B cell (primary cell): ENCODE measurements around the gene BCAM. TPM values are rescaled to one million over a fixed set of nuclear protein-coding genes. Genes with fewer than 3 reads are reported as not detected.

Experiments used
- ATAC-seq: fragments of 200-7000 bp; cut with Tn5 transposase; one replicate; pipeline ENCODE4 v1.10.0; 2021; ENCODE audit warnings: low read depth, mild to moderate bottlenecking, moderate number of reproducible peaks, moderate library complexity
- CTCF ChIA-PET: fragments of 350-600 bp; sonication (Branson Sonifier 250); formaldehyde crosslinking; loops from one replicate; lab custom pipeline; 2021; ENCODE audit warnings: antibody characterized with exemption, inconsistent platforms; lab: Charles Lee
- POLR2A ChIA-PET: fragments of 350-600 bp; sonication (Branson Sonifier 250); formaldehyde crosslinking; loops from one replicate; lab custom pipeline; 2021; ENCODE audit warnings: antibody characterized with exemption; lab: Charles Lee
- DNase-seq: peaks from one replicate; pipeline ENCODE4 v3.0.0; 2013
- H2AFZ ChIP-seq: 2 replicates; pipeline ENCODE4 v1.6.1; 2012; ENCODE audit warnings: mild to moderate bottlenecking, low read depth, low read length; ENCODE audit not compliant: insufficient read depth, poor library complexity, severe bottlenecking
- H3K27ac ChIP-seq, 2 donors: 1 replicate in 1 of 2; 2 replicates in 1 of 2; pipeline ENCODE4 v1.5.1; 2012 to 2013; ENCODE audit warnings: low read length in 2 of 2, mild to moderate bottlenecking in 2 of 2, moderate library complexity in 1 of 2
- H3K27me3 ChIP-seq, 4 experiments: fragments of 200-600 bp in 1 of 4; sonication (generic) in 1 of 4; replicated peaks in 1 of 4; 1 replicate in 2 of 4; 2 replicates in 2 of 4; pipeline versions ENCODE4 v1.6.1 to v1.7.0; 2013 to 2016; ENCODE audit warnings: low read length in 3 of 4, mild to moderate bottlenecking in 2 of 4, mixed read lengths in 1 of 4, moderate library complexity in 1 of 4; ENCODE audit not compliant: insufficient read depth in 4 of 4, control insufficient read depth in 3 of 4; ENCODE audit errors: control extremely low read depth in 1 of 4
- H3K36me3 ChIP-seq, 2 experiments: replicated peaks in 1 of 2; 1 replicate in 1 of 2; 2 replicates in 1 of 2; pipeline versions ENCODE4 v1.6.1 to v1.7.1; 2013; ENCODE audit warnings: low read length in 1 of 2; ENCODE audit not compliant: insufficient read depth in 2 of 2, control insufficient read depth in 1 of 2; ENCODE audit errors: control extremely low read depth in 1 of 2, extremely low read depth in 1 of 2
- H3K4me1 ChIP-seq, 2 donors: fragments of 200-600 bp in 1 of 2; sonication (generic) in 1 of 2; 1 replicate in 1 of 2; 2 replicates in 1 of 2; pipeline versions ENCODE4 v1.5.1 to v1.6.1; 2013 to 2017; ENCODE audit warnings: low read length in 2 of 2; ENCODE audit not compliant: control insufficient read depth in 2 of 2, insufficient read depth in 2 of 2
- H3K4me2 ChIP-seq: replicated peaks from 2 replicates; pipeline ENCODE3; 2012; ENCODE audit warnings: mild to moderate bottlenecking, low read depth, low read length; ENCODE audit not compliant: poor library complexity, severe bottlenecking
- H3K4me3 ChIP-seq, 5 experiments: fragments of 200-600 bp in 1 of 5; sonication (generic) in 1 of 5; 1 replicate in 3 of 5; 2 replicates in 2 of 5; pipeline versions ENCODE4 v1.5.1 to v1.7.0; 2011 to 2016; ENCODE audit warnings: low read length in 4 of 5, mild to moderate bottlenecking in 4 of 5, low read depth in 2 of 5, control low read depth in 1 of 5, moderate library complexity in 1 of 5; ENCODE audit not compliant: insufficient read depth in 1 of 5; ENCODE audit errors: control extremely low read depth in 1 of 5, extremely low read depth in 1 of 5
- H3K79me2 ChIP-seq: fragments of 200-600 bp; sonication (generic); one replicate; pipeline ENCODE4 v1.6.0; 2016; ENCODE audit warnings: low read length; ENCODE audit not compliant: control insufficient read depth, insufficient read depth
- H3K9ac ChIP-seq: fragments of 200-600 bp; sonication (generic); 2 replicates; pipeline ENCODE4 v1.6.1; 2017; ENCODE audit warnings: mild to moderate bottlenecking, low read length, moderate library complexity
- H3K9me3 ChIP-seq, 3 donors: one replicate each; pipeline versions ENCODE4 v1.6.1 to v1.7.1; 2013; ENCODE audit warnings: low read length in 2 of 3; ENCODE audit not compliant: control insufficient read depth in 2 of 3, insufficient read depth in 1 of 3; ENCODE audit errors: control extremely low read depth in 1 of 3
- H4K20me1 ChIP-seq: 2 replicates; pipeline ENCODE4 v1.6.0; 2012; ENCODE audit warnings: mild to moderate bottlenecking, low read length; ENCODE audit not compliant: insufficient read depth, control insufficient read depth, poor library complexity, severe bottlenecking
- H3K27ac Mint-ChIP-seq: one replicate; pipeline ENCODE4 v1.8.0; 2021; ENCODE audit warnings: mixed read lengths
- H3K27me3 Mint-ChIP-seq: one replicate; pipeline ENCODE4 v1.8.0; 2021; ENCODE audit warnings: mixed read lengths
- H3K4me1 Mint-ChIP-seq: one replicate; pipeline ENCODE4 v1.8.0; 2021; ENCODE audit warnings: mixed read lengths
- H3K4me3 Mint-ChIP-seq: one replicate; pipeline ENCODE4 v1.8.0; 2021; ENCODE audit warnings: mixed read lengths
- H3K9me3 Mint-ChIP-seq: one replicate; pipeline ENCODE4 v1.8.0; 2022; ENCODE audit warnings: mixed read lengths; ENCODE audit not compliant: insufficient read depth
- CTCF ChIP-seq: fragments of 200-600 bp; IDR thresholded peaks from one replicate; pipeline ENCODE4 v1.8.0; 2022; ENCODE audit warnings: antibody characterized with exemption, mild to moderate bottlenecking
- EZH2 ChIP-seq: IDR thresholded peaks from 2 replicates; pipeline ENCODE4 v1.6.1; 2012; ENCODE audit warnings: borderline replicate concordance, low read depth, mild to moderate bottlenecking, moderate library complexity, low read length; ENCODE audit not compliant: insufficient read depth, poor library complexity, severe bottlenecking
- WGBS: methylation state at CpG from one replicate; pipeline ENCODE4 v1.1.5; 2013; ENCODE audit warnings: missing lambda C conversion rate; ENCODE audit not compliant: insufficient coverage; 5-methylcytosine and 5-hydroxymethylcytosine counted together
- intact Hi-C: fragments of 100-400 bp; cut with micrococcal nuclease; formaldehyde crosslinking; loops from one replicate; pipeline ENCODE4 v1.10.0; 2022
- polyA plus RNA-seq: library from polyadenylated mRNA; depleted of rRNA; stranded (reverse); fragments of >200 nt; gene quantifications from 2 replicates; pipeline ENCODE4 v1.2.3, GENCODE V29; 2012
- total RNA-seq, 2 donors: library from RNA; stranded (reverse); fragments of 120-200 nt in 1 of 2; gene quantifications; 1 replicate in 1 of 2; 2 replicates in 1 of 2; pipeline versions ENCODE4 v1.2.3 to v1.2.4, GENCODE V29; 2013 to 2022

Gene BCAM
- total and polyA plus RNA-seq, 2 donors (not counting 1 experiment from before 2014, with no cell fraction given) = not detected

- Histone ChIP-seq H3K36me3 (no peaks in the 10 kb centered on the region), H3K79me2 (no peaks in the 10 kb centered on the region), H3K4me2 (no peak overlapping the region), H3K4me1 (peaks cover 0 to 6% of the 10 kb centered on the region in 2 donors), H3K4me3 (no peak overlapping the region), H3K9me3 (no peaks in the 10 kb centered on the region), H4K20me1 (no peaks in the 10 kb centered on the region), H3K9ac (no peak overlapping the region), H2AFZ (no peak overlapping the region), H3K27me3 (peaks cover 0 to 7% (median 0%) of the 10 kb centered on the region in 4 experiments), H3K27ac (no peak overlapping the region)
- 94% methylated on average over 4 of the region's 4 CpGs for WGBS
- H3K27me3 Mint-ChIP-seq = peaks cover 17% of the 10 kb centered on the region
- DNase-seq (no peak), ATAC-seq (no peak)
- POLR2A ChIA-PET = no interaction called here
- intact Hi-C loops = loop anchor here (10.0 kb wide), 1 partner anchor 551 kb away; no protein-coding TSS in a partner anchor
- CTCF ChIA-PET = interaction anchor here (0.6 to 5.6 kb wide), 15 partner anchors 10 to 555 kb away, joined by 3 to 32 read pairs (median 3); no protein-coding TSS in a partner anchor
- peaks cover 5% of the 10 kb centered on the region for H3K4me1 Mint-ChIP-seq
- H3K27ac Mint-ChIP-seq = no peak overlapping the region
- H3K4me3 Mint-ChIP-seq = no peak overlapping the region
- TF ChIP-seq CTCF (no peak), EZH2 (no peak)
- no peaks in the 10 kb centered on the region for H3K9me3 Mint-ChIP-seq
Observed at GRCh38 chr19:44783545-44783944, 25.4 kb upstream of the BCAM start.

- ChIA-PET CTCF (interaction anchor here (1.1 to 5.6 kb wide), 4 partner anchors 14 to 463 kb away, joined by 3 to 32 read pairs (median 15); no protein-coding TSS in a partner anchor), POLR2A (no interaction called here)
- no peak overlapping the region for H3K27ac ChIP-seq
- no peak overlapping the region for H3K4me3 ChIP-seq
- Mint-ChIP-seq H3K27me3 (peaks cover 16% of the 10 kb centered on the region), H3K4me1 (peaks cover 5% of the 10 kb centered on the region), H3K4me3 (no peak overlapping the region), H3K27ac (no peak overlapping the region), H3K9me3 (no peaks in the 10 kb centered on the region)
- H3K36me3 ChIP-seq = no peaks in the 10 kb centered on the region
- H3K9ac ChIP-seq = no peak overlapping the region
- no peak overlapping the region for H3K4me2 ChIP-seq
- H3K9me3 ChIP-seq = no peaks in the 10 kb centered on the region
- H4K20me1 ChIP-seq = no peaks in the 10 kb centered on the region
- H2AFZ ChIP-seq = no peak overlapping the region
- H3K27me3 ChIP-seq = no peaks in the 10 kb centered on the region
- peaks cover 0 to 6% of the 10 kb centered on the region in 2 donors for H3K4me1 ChIP-seq
- ATAC-seq = no peak
- 100% methylated on average over 1 of the region's 3 CpGs for WGBS
- no peak for DNase-seq
- H3K79me2 ChIP-seq = no peaks in the 10 kb centered on the region
- intact Hi-C loops = loop anchor here (10.0 kb wide), 1 partner anchor 550 kb away; no protein-coding TSS in a partner anchor
- TF ChIP-seq EZH2 (no peak), CTCF (no peak)
Observed at GRCh38 chr19:44785271-44785670, 23.6 kb upstream of the BCAM start.
